SU-DHL-6 (cell line): Measurements from ENCODE around the gene ATP9A.

Source experiments
- CTCF ChIP-seq: fragments of 200-600 bp; sonication (generic); IDR thresholded peaks from one replicate; pipeline ENCODE4 v1.5.1; 2017; ENCODE audit warnings: antibody characterized with exemption, mild to moderate bottlenecking, low read length, moderate library complexity; ENCODE audit not compliant: insufficient read depth, poor library complexity, severe bottlenecking
- EZH2phosphoT487 ChIP-seq: fragments of 200-600 bp; sonication (generic), shearing (Covaris generic); conservative IDR thresholded peaks from 2 replicates; pipeline ENCODE4 v1.6.1; 2018; ENCODE audit warnings: mild to moderate bottlenecking, antibody characterized with exemption, low read length, moderate library complexity, mixed read lengths

GRCh38 chr20:51666126-51666525 is 102.1 kb downstream of the ATP9A start:
- TF ChIP-seq CTCF (no peak), EZH2phosphoT487 (no peak)
